ENCODE data around the gene CD58.

Gene CD58

GRCh38 chr1:116491700-116492357 is 79.0 kb downstream of the CD58 start:
- DNase-seq, result no peak

GRCh38 chr1:116490588-116490987 is 80.2 kb downstream of the CD58 start:
- no peak for DNase-seq

GRCh38 chr1:116489231-116489697 is 81.6 kb downstream of the CD58 start:
- DNase-seq, result no peak

- no peak for DNase-seq
Measured at GRCh38 chr1:116488071-116488470, 82.8 kb downstream of the CD58 start.

GRCh38 chr1:116487583-116487982 is 83.2 kb downstream of the CD58 start:
- DNase-seq, result no peak

GRCh38 chr1:116487031-116487430 is 83.8 kb downstream of the CD58 start:
- no peak for DNase-seq

- no peak for DNase-seq
Measured at GRCh38 chr1:116486424-116486823, 84.4 kb downstream of the CD58 start.

GRCh38 chr1:116485976-116486375 is 84.8 kb downstream of the CD58 start:
- DNase-seq, result no peak

- DNase-seq, result peak; percentile 93 to 94
Measured at GRCh38 chr1:116485071-116485735, 85.6 kb downstream of the CD58 start.

- no peak for DNase-seq
Measured at GRCh38 chr1:116483481-116484309, 87.1 kb downstream of the CD58 start.

GRCh38 chr1:116482490-116482889 is 88.3 kb downstream of the CD58 start:
- no peak for DNase-seq

GRCh38 chr1:116481934-116482333 is 88.9 kb downstream of the CD58 start:
- DNase-seq, result no peak

GRCh38 chr1:116478621-116479020 is 92.2 kb downstream of the CD58 start:
- DNase-seq, result no peak

GRCh38 chr1:116477429-116477828 is 93.4 kb downstream of the CD58 start:
- no peak for DNase-seq

- DNase-seq, result no peak
Measured at GRCh38 chr1:116476321-116476720, 94.5 kb downstream of the CD58 start.

- no peak for DNase-seq
Measured at GRCh38 chr1:116475850-116476218, 95.0 kb downstream of the CD58 start.

- DNase-seq, result no peak
Measured at GRCh38 chr1:116474921-116475849, 95.6 kb downstream of the CD58 start.

GRCh38 chr1:116472431-116472961 is 98.3 kb downstream of the CD58 start:
- no peak for DNase-seq

- no peak for DNase-seq
Measured at GRCh38 chr1:116471241-116471640, 99.6 kb downstream of the CD58 start.

- DNase-seq, result no peak
Measured at GRCh38 chr1:116470671-116471070, 100.2 kb downstream of the CD58 start.

GRCh38 chr1:116466810-116467557 is 103.8 kb downstream of the CD58 start:
- DNase-seq, result no peak

Measured in activated CD4-positive, alpha-beta T cell treated with anti-CD3 and anti-CD28 coated beads, Interleukin-2, amount 50 U/mL, for 48 hours (primary cell).